Activated CD4-positive, alpha-beta T cell treated with anti-CD3 and anti-CD28 coated beads, Interleukin-2, amount 50 U/mL, for 1 hour (primary cell): ENCODE data around the gene SEC22C.

Experiments used
- DNase-seq: peaks from one replicate; pipeline ENCODE4 v3.0.0-alpha.2; 2020

SEC22C gene

GRCh38 chr3:42533161-42533897 lies 48.4 kb downstream of the SEC22C start:
- DNase-seq, result no peak

GRCh38 chr3:42532229-42532628 lies 49.5 kb downstream of the SEC22C start:
- DNase-seq, result no peak

- no peak for DNase-seq
These were observed 50.3 kb downstream of the SEC22C start for GRCh38 chr3:42531470-42531869.

GRCh38 chr3:42530073-42530472 lies 51.7 kb downstream of the SEC22C start:
- DNase-seq, result no peak

GRCh38 chr3:42529468-42529867 lies 52.3 kb downstream of the SEC22C start:
- no peak for DNase-seq

GRCh38 chr3:42527368-42527917 lies 54.3 kb downstream of the SEC22C start:
- no peak for DNase-seq

GRCh38 chr3:42526616-42527367 lies 55.0 kb downstream of the SEC22C start:
- DNase-seq, result peak; percentile 36

- DNase-seq, result no peak
These were observed 55.9 kb downstream of the SEC22C start for GRCh38 chr3:42525736-42526345.

GRCh38 chr3:42525212-42525611 lies 56.6 kb downstream of the SEC22C start:
- DNase-seq, result no peak

GRCh38 chr3:42524751-42525150 lies 57.0 kb downstream of the SEC22C start:
- DNase-seq, result no peak

GRCh38 chr3:42520906-42521305 lies 60.9 kb downstream of the SEC22C start:
- DNase-seq, result no peak

GRCh38 chr3:42520336-42520735 lies 61.4 kb downstream of the SEC22C start:
- DNase-seq, result no peak

GRCh38 chr3:42519568-42519962 lies 62.2 kb downstream of the SEC22C start:
- no peak for DNase-seq

GRCh38 chr3:42518800-42519567 lies 62.8 kb downstream of the SEC22C start:
- DNase-seq, result peak; percentile 44

- DNase-seq, result no peak
These were observed 64.7 kb downstream of the SEC22C start for GRCh38 chr3:42517117-42517516.

GRCh38 chr3:42516443-42516842 lies 65.3 kb downstream of the SEC22C start:
- DNase-seq, result no peak

GRCh38 chr3:42515976-42516375 lies 65.8 kb downstream of the SEC22C start:
- no peak for DNase-seq

- no peak for DNase-seq
These were observed 66.3 kb downstream of the SEC22C start for GRCh38 chr3:42515391-42515916.

GRCh38 chr3:42514876-42515275 lies 66.9 kb downstream of the SEC22C start:
- DNase-seq, result no peak

GRCh38 chr3:42513521-42513920 lies 68.2 kb downstream of the SEC22C start:
- no peak for DNase-seq

- DNase-seq, result no peak
These were observed 68.6 kb downstream of the SEC22C start for GRCh38 chr3:42513121-42513520.

- DNase-seq, result no peak
These were observed 70.0 kb downstream of the SEC22C start for GRCh38 chr3:42511736-42512135.

- DNase-seq, result no peak
These were observed 70.6 kb downstream of the SEC22C start for GRCh38 chr3:42511201-42511600.
